HG03025 (cell line): Measurements from ENCODE around the gene RHBDL1.

Source experiments
- ATAC-seq: cut with Tn5 transposase; IDR thresholded peaks from one replicate; pipeline ENCODE4 v1.9.1; 2021; ENCODE audit warnings: mild to moderate bottlenecking, moderate library complexity; ENCODE audit not compliant: unreplicated experiment, low FRiP score

Gene RHBDL1

DNA sequence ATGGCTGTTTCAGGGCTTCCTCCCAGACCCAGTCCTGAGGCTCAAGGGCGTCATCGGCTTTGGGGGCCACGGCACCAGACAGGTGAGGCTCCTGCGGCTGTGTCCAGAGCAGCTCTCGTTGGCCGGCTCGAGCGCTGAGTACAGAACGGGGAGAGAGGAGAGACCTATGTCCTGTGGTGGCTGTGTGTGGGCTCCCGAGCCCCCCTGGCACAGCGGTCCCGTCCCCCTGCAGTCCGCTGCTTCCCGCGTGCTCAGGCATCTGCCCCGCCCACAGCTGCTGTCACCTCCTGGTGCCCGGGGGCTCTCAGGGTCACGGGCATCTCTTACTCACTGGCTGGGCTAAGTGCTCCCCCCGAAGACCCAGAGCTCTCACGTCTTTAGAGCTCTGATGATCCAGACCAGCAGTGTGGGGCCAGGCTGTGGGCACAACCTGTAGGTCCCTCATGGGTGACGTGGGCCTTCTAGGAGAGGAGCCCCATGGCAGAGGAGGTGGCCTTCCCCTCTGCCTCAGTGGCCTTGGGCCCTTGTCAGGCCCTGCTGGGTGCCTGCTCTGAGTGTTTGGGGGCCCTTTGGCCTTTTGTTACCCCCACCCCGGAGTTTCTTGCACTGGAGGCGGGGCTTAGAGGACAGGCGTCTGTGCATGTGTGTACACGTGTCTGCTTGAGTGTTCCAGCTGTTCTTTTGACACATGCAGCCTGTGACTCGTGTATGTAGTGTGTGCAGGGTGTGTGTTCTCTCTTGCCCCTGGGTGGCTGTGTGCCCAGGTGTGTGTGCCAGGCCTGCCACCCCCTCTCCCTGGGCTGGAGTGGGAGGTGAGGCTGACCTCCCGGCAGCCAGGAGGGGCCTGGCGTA is 22.8 kb upstream of the RHBDL1 start:
- ATAC-seq, result no peak

DNA sequence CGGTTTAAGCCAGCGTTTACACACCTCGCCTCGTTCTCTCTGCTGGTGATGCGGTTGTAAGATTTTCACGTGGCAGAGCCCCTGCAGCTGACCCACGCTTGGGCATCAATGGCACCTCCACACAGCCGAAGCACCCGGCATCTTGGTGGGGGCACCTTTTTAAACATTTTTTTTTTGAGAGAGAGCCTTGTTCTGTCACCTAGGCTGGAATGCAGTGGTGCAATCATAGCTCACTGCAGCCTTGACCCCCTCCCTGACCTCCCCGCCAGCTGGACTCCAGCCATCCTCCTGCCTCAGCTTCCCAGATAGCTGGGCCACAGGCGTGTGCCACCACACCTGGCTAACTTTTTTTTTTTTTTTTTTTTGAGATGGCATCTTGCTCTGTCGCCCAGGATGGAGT is 21.4 kb upstream of the RHBDL1 start:
- ATAC-seq, result no peak

DNA sequence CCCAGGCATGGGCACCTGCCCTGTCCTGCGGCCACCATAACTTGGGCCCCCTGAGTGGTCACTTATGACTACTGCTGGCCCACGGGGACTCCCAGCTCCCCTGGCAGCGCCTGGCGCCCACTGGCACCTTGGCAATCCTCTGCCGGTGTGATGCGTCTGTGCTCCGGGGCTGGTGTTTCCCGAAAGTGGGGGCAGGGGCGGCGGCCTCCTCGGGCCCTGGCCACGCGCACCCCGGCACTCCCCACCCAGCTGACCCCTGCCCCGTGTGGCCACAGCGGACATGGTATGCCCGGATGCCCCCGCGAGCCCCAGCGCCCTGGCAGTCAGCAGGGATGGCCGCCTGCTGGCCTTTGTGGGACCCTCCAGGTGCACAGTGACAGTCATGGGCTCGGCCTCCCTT is 18.0 kb upstream of the RHBDL1 start:
- ATAC-seq, result no peak

DNA sequence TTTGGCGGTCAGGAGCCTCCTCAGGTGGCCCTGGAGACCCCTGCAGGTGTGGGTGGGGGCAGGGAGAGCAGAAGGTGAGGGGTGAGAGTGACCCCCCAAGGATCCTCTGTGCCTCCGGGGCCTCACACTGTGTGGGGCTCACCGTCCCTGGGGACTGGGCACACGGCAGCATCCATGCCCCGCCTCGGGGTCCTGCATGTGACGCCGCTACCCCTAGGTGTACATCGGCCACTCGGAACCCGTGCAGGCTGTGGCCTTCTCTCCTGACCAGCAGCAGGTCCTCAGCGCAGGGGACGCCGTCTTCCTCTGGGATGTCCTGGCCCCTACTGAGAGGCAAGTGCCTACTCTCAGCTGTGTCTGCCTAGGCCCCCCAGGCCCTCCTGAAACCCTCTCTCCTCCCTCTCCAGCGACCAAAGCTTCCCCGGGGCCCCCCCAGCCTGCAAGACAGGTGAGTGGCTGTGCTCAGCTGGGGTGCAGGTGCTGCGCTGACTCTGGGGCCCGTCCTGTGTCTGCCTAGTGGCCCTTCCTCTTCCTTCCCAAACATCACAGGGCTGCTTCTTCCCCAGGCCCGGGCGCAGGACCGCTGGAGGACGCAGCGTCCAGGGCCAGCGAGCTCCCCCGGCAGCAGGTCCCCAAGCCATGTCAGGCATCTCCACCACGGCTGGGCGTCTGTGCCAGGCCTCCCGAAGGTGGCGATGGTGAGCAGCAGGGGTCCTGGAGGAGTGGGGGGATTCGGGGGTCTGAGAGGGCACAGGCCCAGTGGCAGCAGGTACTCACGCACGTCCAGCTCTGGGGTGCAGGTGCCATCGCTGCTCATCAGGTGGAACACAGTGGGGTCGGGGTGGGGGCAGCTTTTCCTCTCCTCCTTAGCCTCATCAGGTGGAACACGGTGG is 16.5 kb upstream of the RHBDL1 start:
- no peak for ATAC-seq

DNA sequence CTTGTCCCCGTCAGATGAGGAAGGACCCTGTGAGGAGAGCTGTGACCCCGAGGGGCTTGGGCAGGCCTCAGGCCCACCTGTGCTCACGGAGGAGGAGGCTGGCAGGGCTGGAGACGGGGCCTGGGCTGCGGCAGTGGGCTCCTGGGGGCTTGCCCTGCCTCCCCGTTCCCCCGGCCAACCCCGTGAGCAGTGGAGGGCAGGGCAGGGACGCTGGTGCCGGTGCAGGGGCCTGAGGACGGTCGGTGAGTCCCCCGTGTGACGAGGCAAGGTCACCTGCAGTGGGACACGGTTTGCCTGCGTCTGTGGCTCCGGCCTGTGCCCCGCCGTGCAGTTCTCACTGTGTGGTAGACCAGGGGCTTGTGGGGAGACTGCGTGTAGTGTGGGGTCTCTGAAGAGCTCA is 15.9 kb upstream of the RHBDL1 start:
- no peak for ATAC-seq

DNA sequence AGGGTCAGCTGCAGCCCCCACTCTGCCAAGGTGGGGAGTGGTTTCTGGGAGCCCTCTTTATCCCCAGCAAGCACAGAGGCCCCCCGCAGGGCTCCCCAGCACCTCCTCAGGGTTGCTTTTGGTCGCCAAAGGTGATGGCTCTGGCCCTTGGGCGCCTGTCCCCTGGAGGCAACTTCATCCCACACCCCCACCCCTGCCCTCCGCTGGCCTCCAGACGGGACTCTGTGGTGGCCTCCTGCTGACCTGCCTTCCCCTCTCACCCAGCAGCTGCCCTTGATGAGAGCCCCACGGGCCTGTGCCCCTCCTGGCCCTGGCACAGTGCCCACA is 15.4 kb upstream of the RHBDL1 start:
- ATAC-seq, result no peak

DNA sequence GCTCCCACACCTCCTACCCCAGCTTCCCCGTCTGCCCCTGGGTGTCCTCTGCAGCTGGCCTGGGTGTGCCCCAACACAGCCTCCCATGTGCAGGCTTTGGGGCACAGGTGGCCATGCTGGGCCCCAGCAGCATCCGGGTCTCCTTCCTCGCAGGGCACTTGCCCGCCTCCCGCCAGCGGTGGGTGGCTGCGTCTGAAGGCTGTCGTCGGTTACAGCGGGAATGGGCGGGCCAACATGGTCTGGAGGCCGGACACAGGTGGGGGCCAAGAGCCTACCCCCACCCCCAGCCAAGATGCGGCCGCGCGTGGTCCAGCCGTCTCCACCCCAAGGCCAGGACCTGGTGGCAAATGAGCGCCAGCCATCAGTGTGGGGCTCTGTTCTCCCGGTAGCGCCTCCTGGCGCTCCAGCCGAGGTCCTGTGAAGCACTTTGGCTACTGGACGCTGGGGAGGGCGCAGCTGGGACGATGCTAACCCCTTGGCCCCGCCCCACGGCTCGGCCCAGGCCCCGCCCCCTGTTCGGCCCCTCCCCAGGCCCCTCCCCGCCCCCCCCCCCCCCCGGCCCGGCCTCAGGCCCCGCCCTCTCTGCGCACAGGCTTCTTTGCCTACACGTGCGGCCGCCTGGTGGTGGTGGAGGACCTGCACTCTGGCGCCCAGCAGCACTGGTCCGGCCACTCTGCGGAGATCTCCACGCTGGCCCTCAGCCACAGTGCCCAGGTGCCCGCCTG is 14.8 kb upstream of the RHBDL1 start:
- peak; percentile 41 for ATAC-seq

DNA sequence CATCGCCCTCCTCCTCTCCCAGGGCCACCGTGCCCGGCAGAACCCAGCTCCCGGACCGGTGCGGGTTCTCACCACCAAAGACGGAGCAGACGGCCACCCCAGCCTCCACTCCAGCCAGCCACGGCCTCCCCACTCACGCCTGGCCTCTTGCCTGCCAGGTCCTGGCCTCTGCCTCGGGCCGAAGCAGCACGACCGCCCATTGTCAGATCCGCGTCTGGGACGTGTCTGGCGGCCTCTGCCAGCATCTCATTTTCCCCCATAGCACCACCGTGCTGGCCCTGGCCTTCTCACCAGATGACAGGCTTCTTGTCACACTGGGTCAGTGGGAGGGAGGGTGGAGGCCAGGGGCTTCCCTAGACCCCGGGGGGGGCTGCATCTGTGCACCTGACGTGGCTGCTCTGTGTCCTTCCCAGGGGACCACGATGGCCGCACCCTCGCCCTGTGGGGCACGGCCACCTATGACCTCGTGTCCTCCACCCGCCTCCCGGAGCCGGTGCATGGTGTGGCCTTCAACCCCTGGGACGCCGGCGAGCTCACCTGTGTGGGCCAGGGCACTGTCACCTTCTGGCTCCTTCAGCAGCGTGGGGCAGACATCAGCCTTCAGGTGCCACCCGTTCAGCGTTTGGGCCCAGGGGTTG is 14.2 kb upstream of the RHBDL1 start:
- ATAC-seq, result peak; percentile 8

DNA sequence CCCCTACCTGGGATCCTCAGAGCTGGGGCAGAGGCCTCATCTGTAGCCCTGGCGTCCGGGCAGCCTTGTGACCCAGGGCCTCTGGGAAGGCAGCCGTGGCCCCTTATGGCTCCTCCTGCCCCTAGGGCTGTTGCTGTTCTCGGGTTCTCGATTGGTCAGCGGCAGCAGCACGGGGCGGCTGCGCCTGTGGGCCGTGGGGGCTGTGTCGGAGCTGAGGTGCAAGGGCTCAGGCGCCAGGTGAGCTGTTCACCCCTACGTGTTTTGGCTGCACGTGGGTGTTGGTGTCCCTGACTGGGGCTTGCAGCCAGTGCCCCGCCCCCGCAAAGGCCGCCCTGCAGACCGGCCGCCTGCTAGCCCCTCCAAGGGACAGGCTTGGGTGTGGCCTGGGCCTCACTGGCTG is 13.4 kb upstream of the RHBDL1 start:
- ATAC-seq, result no peak

DNA sequence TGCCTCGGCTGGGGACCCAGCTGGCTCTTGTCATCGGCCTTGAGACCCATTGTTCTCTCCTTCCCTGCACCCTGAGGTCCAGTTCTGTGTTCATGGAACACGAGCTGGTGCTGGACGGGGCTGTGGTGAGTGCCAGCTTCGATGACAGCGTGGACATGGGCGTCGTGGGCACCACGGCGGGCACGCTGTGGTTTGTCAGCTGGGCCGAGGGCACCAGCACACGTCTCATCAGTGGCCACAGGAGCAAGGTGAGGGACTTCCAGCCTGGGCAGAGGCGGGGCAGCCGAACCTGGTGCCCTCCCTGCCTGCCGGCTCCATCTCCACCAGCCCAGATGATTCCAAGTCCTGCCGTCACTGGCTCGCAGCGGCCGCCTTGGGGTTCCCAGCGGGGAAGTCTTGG is 12.9 kb upstream of the RHBDL1 start:
- no peak for ATAC-seq

DNA sequence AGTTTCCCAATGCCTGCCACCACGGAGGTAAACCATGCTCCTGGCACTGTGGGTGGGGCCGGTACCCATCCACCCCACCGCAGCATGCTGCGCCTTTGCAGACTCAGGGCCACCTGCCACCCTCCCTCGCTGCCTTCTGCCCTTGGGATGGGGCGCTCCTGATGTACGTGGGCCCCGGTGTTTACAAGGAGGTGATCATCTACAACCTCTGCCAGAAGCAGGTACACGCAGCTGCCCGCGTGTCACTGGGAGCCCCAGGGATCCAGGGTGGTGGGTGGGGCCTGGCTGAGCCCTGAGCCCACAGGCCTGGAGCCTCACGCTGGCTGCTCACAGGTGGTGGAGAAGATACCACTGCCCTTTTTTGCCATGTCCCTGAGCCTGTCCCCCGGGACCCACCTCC is 8.9 kb upstream of the RHBDL1 start:
- ATAC-seq, result no peak

DNA sequence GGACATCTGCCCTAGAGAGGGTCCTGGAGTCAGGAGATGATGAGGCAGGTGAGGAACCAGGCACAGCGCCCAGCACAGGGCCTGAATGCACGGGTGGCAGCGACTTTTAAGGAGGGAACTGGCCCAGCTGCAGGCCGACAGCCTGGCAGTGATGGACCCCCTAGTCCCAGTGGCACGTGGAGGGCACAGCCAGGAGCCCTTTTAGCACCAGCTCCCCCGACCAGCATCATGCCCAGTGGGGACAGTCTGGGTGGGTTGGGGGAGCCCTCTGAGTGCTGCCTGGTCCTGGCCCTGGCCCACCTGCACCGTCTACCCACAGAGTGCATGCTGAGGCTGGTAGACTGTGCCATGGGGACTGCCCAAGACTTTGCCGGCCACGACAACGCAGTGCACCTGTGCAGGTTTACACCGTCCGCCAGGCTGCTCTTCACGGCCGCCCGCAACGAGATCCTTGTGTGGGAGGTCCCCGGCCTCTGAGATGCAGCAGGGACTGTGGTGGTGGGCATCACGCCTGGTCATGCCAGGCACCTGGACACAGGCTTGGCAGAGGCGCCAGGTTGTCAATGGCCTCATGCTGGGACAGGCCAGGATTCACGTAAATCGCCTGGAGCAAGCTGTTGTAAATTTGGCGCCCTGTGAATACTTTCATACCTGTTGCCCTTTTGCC is 8.2 kb upstream of the RHBDL1 start:
- ATAC-seq, result no peak

DNA sequence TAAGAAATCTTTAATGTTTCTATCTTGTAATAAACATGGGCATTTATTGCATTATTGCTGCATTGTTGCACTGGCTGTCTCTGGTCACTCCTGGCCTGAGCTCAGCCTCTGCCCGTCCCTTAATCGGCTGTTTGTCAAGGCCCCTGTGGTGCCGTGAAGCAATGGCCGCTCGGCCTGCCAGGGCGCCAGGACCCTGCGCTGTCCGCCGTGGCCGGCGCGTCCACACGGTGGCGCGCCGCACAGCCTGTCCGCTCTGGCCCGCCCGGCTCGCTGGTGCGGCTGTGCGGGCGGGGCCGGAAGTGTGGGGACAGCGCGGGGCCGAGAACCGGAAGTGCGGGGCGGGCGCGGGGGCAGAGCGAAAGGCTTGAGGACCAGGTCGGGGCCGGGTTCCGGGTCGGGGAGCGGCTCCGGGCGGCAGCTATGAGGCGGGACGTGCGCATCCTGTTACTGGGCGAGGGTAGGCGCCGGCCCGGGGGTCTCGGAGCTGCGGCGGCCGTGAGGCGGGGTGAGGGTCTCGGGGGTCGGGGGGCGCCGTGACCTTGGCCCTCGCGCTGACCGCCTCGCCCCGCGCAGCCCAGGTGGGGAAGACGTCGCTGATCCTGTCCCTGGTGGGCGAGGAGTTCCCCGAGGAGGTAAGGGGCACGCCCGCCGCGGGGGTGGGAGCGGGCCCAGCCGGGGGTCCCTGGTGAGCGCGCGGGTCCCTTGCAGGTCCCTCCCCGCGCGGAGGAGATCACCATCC is 7.5 kb upstream of the RHBDL1 start, which contains the start of gene RHOT2:
Gene RHOT2, plus strand, starts transcription at position 353 of the 739 bp plus-strand sequence. Its CDS starts 68 bp downstream, at position 421.
- ATAC-seq, result peak; percentile 58

DNA sequence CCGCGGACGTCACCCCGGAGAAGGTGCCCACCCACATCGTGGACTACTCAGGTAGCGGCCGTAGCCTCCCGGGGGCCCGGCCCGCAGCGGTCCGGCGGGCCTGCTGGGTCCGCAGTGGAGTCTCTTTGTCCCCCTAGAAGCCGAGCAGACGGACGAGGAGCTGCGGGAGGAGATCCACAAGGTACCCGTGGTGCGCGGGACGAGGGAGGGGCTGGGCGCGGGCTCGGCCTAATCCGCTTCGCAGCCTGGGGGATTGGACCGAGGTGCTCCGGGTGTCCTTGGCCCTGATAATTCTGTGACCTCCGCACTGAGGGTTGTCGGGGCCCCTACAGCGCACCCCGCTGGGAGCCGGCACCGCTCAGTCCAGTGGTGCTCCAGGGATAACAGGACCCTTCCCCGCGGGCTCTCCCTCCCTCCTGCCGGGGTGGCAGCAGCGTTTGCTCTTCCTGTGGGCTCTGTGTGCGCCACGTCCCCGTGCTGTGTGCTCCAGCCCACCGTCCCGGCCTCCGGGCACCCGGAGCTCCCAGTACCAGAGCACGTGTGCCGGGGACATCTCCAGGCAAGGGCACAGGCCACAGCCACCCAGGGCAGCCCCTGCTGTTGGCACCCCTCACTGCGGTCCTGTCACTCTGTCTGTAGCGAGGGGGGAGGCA is 6.8 kb upstream of the RHBDL1 start:
- ATAC-seq, result peak; percentile 16

DNA sequence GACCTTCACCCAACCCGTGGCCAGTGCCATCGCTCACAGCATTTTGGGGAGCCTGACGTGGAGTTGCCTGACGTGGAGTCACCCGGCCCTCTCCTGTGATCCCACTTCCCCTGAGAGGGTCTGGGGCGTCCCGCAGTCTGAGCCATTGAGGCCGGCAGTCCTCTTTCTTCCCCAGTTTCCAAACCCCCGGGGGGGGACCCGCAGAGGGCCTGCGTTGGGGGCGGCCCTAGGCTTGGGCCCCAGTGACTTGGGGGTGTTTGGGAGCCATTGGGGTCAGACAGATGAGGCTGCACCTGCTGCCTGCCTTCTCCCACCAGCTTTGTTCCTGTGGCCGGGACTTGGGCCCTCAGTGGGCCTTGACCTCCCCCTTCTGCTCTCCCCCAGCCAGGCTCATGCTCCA is 5.8 kb upstream of the RHBDL1 start:
- ATAC-seq, result no peak

DNA sequence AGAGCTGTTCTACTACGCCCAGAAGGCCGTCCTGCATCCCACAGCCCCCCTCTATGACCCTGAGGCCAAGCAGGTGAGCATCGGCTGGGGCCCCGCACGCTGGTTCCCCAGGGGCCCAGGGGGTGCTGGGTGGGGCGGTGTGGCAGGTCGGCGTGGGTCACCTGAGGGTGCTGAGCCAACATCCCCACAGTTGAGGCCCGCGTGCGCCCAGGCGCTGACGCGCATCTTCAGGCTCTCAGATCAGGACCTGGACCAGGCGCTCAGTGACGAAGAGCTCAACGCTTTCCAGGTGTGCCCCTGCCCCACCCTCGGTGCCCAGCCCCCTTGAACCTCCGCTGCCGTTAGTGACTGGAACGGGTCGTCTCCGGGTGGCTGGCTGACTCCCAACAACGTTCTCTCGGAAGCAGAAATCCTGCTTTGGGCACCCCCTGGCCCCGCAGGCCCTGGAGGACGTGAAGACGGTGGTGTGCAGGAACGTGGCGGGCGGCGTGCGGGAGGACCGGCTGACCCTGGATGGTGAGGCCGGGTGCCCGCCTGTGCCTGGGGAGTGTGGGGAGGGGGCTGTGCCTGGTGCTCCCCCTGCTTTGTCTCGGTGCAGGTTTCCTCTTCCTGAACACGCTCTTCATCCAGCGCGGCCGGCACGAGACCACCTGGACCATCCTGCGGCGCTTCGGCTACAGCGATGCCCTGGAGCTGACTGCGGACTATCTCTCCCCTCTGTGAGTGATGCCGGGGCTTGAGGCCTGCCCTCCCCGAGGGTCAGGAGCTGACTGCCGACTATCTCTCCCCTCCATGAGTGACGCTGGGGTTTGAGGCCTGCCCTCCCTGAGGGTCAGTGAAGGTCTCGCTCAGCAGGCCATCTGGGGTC is 4.8 kb upstream of the RHBDL1 start:
- ATAC-seq, result no peak

DNA sequence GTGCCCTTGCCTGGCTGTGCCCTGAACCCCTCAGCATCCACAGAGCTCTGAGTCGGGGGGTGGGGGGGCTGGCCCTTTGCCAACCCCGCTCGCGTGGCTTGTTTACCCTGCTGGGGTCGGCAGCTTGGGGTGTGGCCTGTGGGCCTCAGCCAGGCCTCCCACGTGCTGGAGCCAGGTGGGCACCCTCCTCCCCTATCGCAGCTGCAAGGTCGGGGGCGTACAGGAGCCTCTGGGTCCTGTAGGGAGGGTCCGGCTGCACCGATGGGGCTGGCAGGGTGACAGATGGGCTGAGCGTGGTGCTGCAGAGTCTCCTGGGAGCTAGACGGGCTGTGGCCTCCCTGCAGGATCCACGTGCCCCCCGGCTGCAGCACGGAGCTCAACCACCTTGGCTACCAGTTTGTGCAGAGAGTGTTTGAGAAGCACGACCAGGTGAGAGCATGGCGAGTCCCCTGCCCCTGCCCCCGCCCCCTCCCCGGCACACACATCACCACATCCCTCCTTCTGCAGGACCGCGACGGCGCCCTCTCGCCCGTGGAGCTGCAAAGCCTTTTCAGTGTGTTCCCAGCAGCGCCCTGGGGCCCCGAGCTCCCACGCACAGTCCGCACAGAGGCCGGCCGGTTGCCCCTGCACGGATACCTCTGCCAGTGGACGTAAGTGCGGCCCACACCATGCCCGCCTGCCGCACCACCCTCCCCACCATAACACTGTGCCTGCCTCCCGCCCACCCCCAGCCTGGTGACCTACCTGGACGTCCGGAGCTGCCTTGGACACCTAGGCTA is 3.9 kb upstream of the RHBDL1 start:
- no peak for ATAC-seq
